NB4 (cell line): ENCODE measurements around the gene SLC7A7.
"Not testable (repeated sequence)": the region's sequence is repeated elsewhere in the genome, so short reads cannot be mapped to it uniquely, and the experiment has no call there.

Source experiments
- DNase-seq: peaks from one replicate; pipeline ENCODE4 v3.0.0; 2010; ENCODE audit warnings: low read depth
- H3K4me3 ChIP-seq: one replicate; pipeline ENCODE4 v1.5.1; 2011; ENCODE audit warnings: mild to moderate bottlenecking, low read depth, low read length, moderate library complexity
- CTCF ChIP-seq: IDR thresholded peaks from one replicate; pipeline ENCODE4 v1.5.1; 2012; ENCODE audit warnings: low read depth, low read length
- MAX ChIP-seq: IDR thresholded peaks from 2 replicates; pipeline ENCODE4 v1.6.1; 2011; ENCODE audit warnings: low read depth, low read length
- MYC ChIP-seq: IDR thresholded peaks from 2 replicates; pipeline ENCODE4 v1.6.1; 2011; ENCODE audit warnings: low read depth, low read length
- POLR2A ChIP-seq: IDR thresholded peaks from 2 replicates; pipeline ENCODE4 v1.6.1; 2011; ENCODE audit warnings: mild to moderate bottlenecking; ENCODE audit not compliant: insufficient read length; ENCODE audit errors: extremely low read depth

The SLC7A7 gene

GRCh38 chr14:22852940-22853767, 37.9 kb upstream of the SLC7A7 start:
- TF ChIP-seq MYC (peak; percentile 84), MAX (peak; percentile 80), CTCF (peak; percentile 91), POLR2A (no peak)
- DNase-seq = peak; percentile 90
- peak overlapping the region; percentile 52 for H3K4me3 ChIP-seq

GRCh38 chr14:22852599-22852939, 37.3 kb upstream of the SLC7A7 start:
- no peak for TF ChIP-seq MAX
- no peak for TF ChIP-seq POLR2A
- TF ChIP-seq MYC = no peak
- no peak for DNase-seq
- no peak overlapping the region for H3K4me3 ChIP-seq

- H3K4me3 ChIP-seq, DNase-seq: not testable (repeated sequence)
Measured at GRCh38 chr14:22852178-22852577, 36.9 kb upstream of the SLC7A7 start.

GRCh38 chr14:22850944-22851764, 35.9 kb upstream of the SLC7A7 start:
- H3K4me3 ChIP-seq = no peak overlapping the region
- DNase-seq = peak; percentile 95
- TF ChIP-seq MAX (no peak), POLR2A (no peak), MYC (no peak), CTCF (no peak)

- DNase-seq = no peak
- no peak overlapping the region for H3K4me3 ChIP-seq
- TF ChIP-seq MAX (no peak), MYC (no peak), CTCF (no peak), POLR2A (no peak)
Measured at GRCh38 chr14:22849212-22849819, 34.1 kb upstream of the SLC7A7 start.

- no peak for DNase-seq
- no peak overlapping the region for H3K4me3 ChIP-seq
- TF ChIP-seq MAX = no peak
- no peak for TF ChIP-seq MYC
- no peak for TF ChIP-seq CTCF
- no peak for TF ChIP-seq POLR2A
Measured at GRCh38 chr14:22848351-22849164, 33.3 kb upstream of the SLC7A7 start.
